GM12878 (cell line): ENCODE measurements around the gene CCDC191. TPM values are rescaled to one million over a fixed set of nuclear protein-coding genes. Genes with fewer than 3 reads are reported as not detected.

Experiments
- ATAC-seq: fragments of 200-7000 bp; cut with Tn5 transposase; 3 replicates; pipeline ENCODE4 v1.9.1; 2020; ENCODE audit warnings: mild to moderate bottlenecking, moderate library complexity
- BruUV-seq: library from RNA; stranded (reverse); fragments of 400-500 nt; replicated peaks from 2 replicates; lab custom pipeline; 2021; lab: Mats Ljungman, UMichigan
- CTCF ChIA-PET: fragments of 300-600 bp; sonication (Branson Sonifier 250); formaldehyde crosslinking; extraction: SDS; loops from one replicate; lab custom pipeline; 2021; ENCODE audit warnings: inconsistent platforms; lab: Yijun Ruan, JAX
- POLR2A ChIA-PET: fragments of 350-600 bp; formaldehyde crosslinking; extraction: SDS; loops from one replicate; lab custom pipeline; 2021; ENCODE audit warnings: inconsistent platforms; lab: Charles Lee
- RAD21 ChIA-PET: fragments of 300-600 bp; sonication (Branson Sonifier 250); formaldehyde crosslinking; loops from one replicate; lab custom pipeline; 2023; ENCODE audit warnings: antibody characterized with exemption; ENCODE audit not compliant: unreplicated experiment; lab: Charles Lee
- SMC1A ChIA-PET: fragments of 300-600 bp; sonication (Branson Sonifier 250); formaldehyde crosslinking; loops from one replicate; lab custom pipeline; 2023; ENCODE audit not compliant: unreplicated experiment, uncharacterized antibody; lab: Charles Lee
- DNase-seq: peaks from one replicate; pipeline ENCODE4 v3.0.0-alpha.2; 2011; ENCODE audit warnings: low read depth, low spot score
- FAIRE-seq: peaks from 3 replicates; lab custom pipeline; 2011; peaks lifted over from hg19 to GRCh38; lab: Jason Lieb, UNC
- H2AFZ ChIP-seq: 2 replicates; pipeline ENCODE4 v1.6.0; 2011; ENCODE audit warnings: low read depth, low read length, control low read depth; ENCODE audit not compliant: control insufficient read depth
- H3K27ac ChIP-seq: 2 replicates; pipeline ENCODE4 v1.5.1; 2011; ENCODE audit warnings: control low read depth; ENCODE audit not compliant: control insufficient read depth, insufficient read depth
- H3K27me3 ChIP-seq, 2 experiments: replicated peaks in 1 of 2; 2 replicates each; pipeline versions ENCODE4 v1.6.0 to v1.6.1; 2011; ENCODE audit warnings: low read length in 1 of 2; ENCODE audit not compliant: control insufficient read depth in 2 of 2, insufficient read depth in 2 of 2
- H3K36me3 ChIP-seq, 2 experiments: 2 replicates each; pipeline ENCODE4 v1.5.1; 2011; ENCODE audit warnings: low read length in 1 of 2; ENCODE audit not compliant: control insufficient read depth in 2 of 2, insufficient read depth in 2 of 2
- H3K4me1 ChIP-seq: 2 replicates; pipeline ENCODE4 v1.6.1; 2011; ENCODE audit warnings: mild to moderate bottlenecking, low read length, moderate library complexity, mixed read lengths; ENCODE audit not compliant: control insufficient read depth, insufficient read depth
- H3K4me2 ChIP-seq: 2 replicates; pipeline ENCODE4 v1.6.0; 2011; ENCODE audit warnings: control low read depth; ENCODE audit not compliant: control insufficient read depth, insufficient read depth
- H3K4me3 ChIP-seq: fragments of 200-600 bp; sonication (generic); 2 replicates; pipeline ENCODE4 v1.5.1; 2016
- H3K79me2 ChIP-seq: 2 replicates; pipeline ENCODE4 v1.6.0; 2011; ENCODE audit warnings: low read length; ENCODE audit not compliant: control insufficient read depth, insufficient read depth
- H3K9ac ChIP-seq: 2 replicates; pipeline ENCODE4 v1.8.0; 2011; ENCODE audit warnings: low read length, control low read depth, mixed read lengths; ENCODE audit not compliant: control insufficient read depth, insufficient read depth
- H3K9me3 ChIP-seq: replicated peaks from 3 replicates; pipeline ENCODE4 v1.5.1; 2011; ENCODE audit warnings: mild to moderate bottlenecking, low read length; ENCODE audit not compliant: control insufficient read depth, insufficient read depth
- H4K20me1 ChIP-seq: 2 replicates; pipeline ENCODE4 v1.6.0; 2011; ENCODE audit not compliant: control insufficient read depth, insufficient read depth
- CHD2 ChIP-seq: IDR thresholded peaks from 2 replicates; pipeline ENCODE4 v1.6.1; 2011; ENCODE audit warnings: low read depth, low read length, improper control_type of control experiment, borderline replicate concordance
- CREB1 ChIP-seq: IDR thresholded peaks from 2 replicates; pipeline ENCODE4 v1.6.1; 2012; ENCODE audit warnings: low read depth, mild to moderate bottlenecking, inconsistent platforms
- CTCF ChIP-seq, 3 experiments: IDR thresholded peaks in 2 of 3; conservative IDR thresholded peaks in 1 of 3; 2 replicates each; pipeline ENCODE4 v1.5.1; 2011; ENCODE audit warnings: low read depth in 3 of 3, low read length in 3 of 3, mild to moderate bottlenecking in 3 of 3, control low read depth in 2 of 3, moderate library complexity in 2 of 3, inconsistent platforms in 1 of 3, mixed read lengths in 1 of 3; ENCODE audit not compliant: control insufficient read depth in 2 of 3, insufficient read depth in 1 of 3; ENCODE audit errors: extremely low read depth in 1 of 3
- ELK1 ChIP-seq: IDR thresholded peaks from 2 replicates; pipeline ENCODE4 v1.6.1; 2012; ENCODE audit warnings: low read depth, low read length, improper control_type of control experiment
- HDAC6 ChIP-seq: fragments of 200-600 bp; sonication (generic); IDR thresholded peaks from one replicate; pipeline ENCODE4 v1.8.0; 2017; ENCODE audit warnings: antibody characterized with exemption; ENCODE audit not compliant: unreplicated experiment
- HSF1 ChIP-seq: fragments of 150-350 bp; IDR thresholded peaks from 2 replicates; pipeline ENCODE4 v1.6.1; 2014; ENCODE audit warnings: mild to moderate bottlenecking, low read depth, low read length
- JUNB ChIP-seq: IDR thresholded peaks from 2 replicates; pipeline ENCODE4 v1.6.1; 2016; ENCODE audit warnings: antibody characterized with exemption, mild to moderate bottlenecking
- KLF5 ChIP-seq: fragments of 450-650 bp; IDR thresholded peaks from 2 replicates; pipeline ENCODE4 v1.6.1; 2014; ENCODE audit warnings: mild to moderate bottlenecking; ENCODE audit not compliant: partially characterized antibody
- MTA3 ChIP-seq: IDR thresholded peaks from 2 replicates; pipeline ENCODE4 v1.6.1; 2012; ENCODE audit warnings: low read length, inconsistent platforms, borderline replicate concordance
- NFIC ChIP-seq: IDR thresholded peaks from 2 replicates; pipeline ENCODE4 v1.6.1; 2012; ENCODE audit warnings: low read depth, mild to moderate bottlenecking, inconsistent platforms, low read length, moderate library complexity
- PAX8 ChIP-seq: fragments of 450-650 bp; IDR thresholded peaks from 2 replicates; pipeline ENCODE4 v1.6.1; 2017; ENCODE audit warnings: mild to moderate bottlenecking, moderate library complexity
- PML ChIP-seq: IDR thresholded peaks from 2 replicates; pipeline ENCODE4 v1.6.1; 2012; ENCODE audit warnings: low read length, inconsistent platforms
- POLR2A ChIP-seq: IDR thresholded peaks from 2 replicates; pipeline ENCODE4 v1.6.1; 2011; ENCODE audit warnings: low read depth, mild to moderate bottlenecking, low read length
- RAD21 ChIP-seq: IDR thresholded peaks from 2 replicates; pipeline ENCODE4 v1.6.1; 2011; ENCODE audit warnings: mild to moderate bottlenecking, low read depth, low read length, moderate library complexity; ENCODE audit not compliant: insufficient read depth
- STAT3 ChIP-seq: IDR thresholded peaks from 2 replicates; pipeline ENCODE4 v1.6.1; 2011; ENCODE audit warnings: low read depth, low read length, improper control_type of control experiment
- SUPT20H ChIP-seq: IDR thresholded peaks from 2 replicates; pipeline ENCODE4 v1.6.1; 2011; ENCODE audit warnings: low read depth, mild to moderate bottlenecking, low read length, moderate library complexity, borderline replicate concordance; ENCODE audit not compliant: control insufficient read depth
- TAF1 ChIP-seq: IDR thresholded peaks from 2 replicates; pipeline ENCODE4 v1.6.1; 2011; ENCODE audit warnings: mild to moderate bottlenecking, low read depth, low read length, borderline replicate concordance
- ZBED1 ChIP-seq: IDR thresholded peaks from 2 replicates; pipeline ENCODE4 v1.6.1; 2016; ENCODE audit warnings: borderline replicate concordance
- WGBS: methylation state at CpG from one replicate; pipeline ENCODE4 v1.1.6; 2016; ENCODE audit warnings: low lambda C conversion rate; ENCODE audit not compliant: insufficient replicate concordance, insufficient coverage; ENCODE audit errors: missing lambda C conversion rate; 5-methylcytosine and 5-hydroxymethylcytosine counted together
- in situ Hi-C: fragments of 300-500 bp; cut with MboI; formaldehyde crosslinking; loops from 9 replicates; pipeline ENCODE4 v1.14.3; 2018; ENCODE audit warnings: mixed read lengths
- intact Hi-C: fragments of 100-400 bp; cut with micrococcal nuclease; formaldehyde crosslinking; loops from one replicate; pipeline ENCODE4 v1.14.2; 2022; ENCODE audit not compliant: unreplicated experiment
- polyA plus RNA-seq, 11 experiments: library from polyadenylated mRNA; depleted of rRNA in 4 of 11; unstranded in 6 of 11; stranded (reverse) in 5 of 11; fragments of >200 nt; fragmentation: Nextera tagmentation in 4 of 11; fragmentation: Illumina TruSeq in 1 of 11; extraction: Ambion mirVana in 4 of 11; extraction: Trizol in 1 of 11; gene quantifications; 1 replicate in 1 of 11; 2 replicates in 10 of 11; pipeline versions ENCODE4 v1.2.1 to v1.2.3, GENCODE V29; 2011 to 2016; ENCODE audit warnings: inconsistent platforms in 2 of 11, missing spikeins in 2 of 11, low read depth in 1 of 11
- total RNA-seq, 4 experiments: library from RNA; depleted of rRNA in 3 of 4; stranded (reverse); fragments of >200 nt in 3 of 4; fragmentation: Illumina TruSeq in 1 of 4; extraction: Trizol in 1 of 4; gene quantifications; 2 replicates each; pipeline versions ENCODE4 v1.2.1 to v1.2.3, GENCODE V29; 2013 to 2021

The CCDC191 gene
- total and polyA plus RNA-seq, 10 of the 15 experiments (the other 5 are each of a cell fraction or from before 2014, with no cell fraction given) = 1.2 to 2.9 (median 1.7) TPM

GRCh38 chr3:113953677-113954076 is 102.6 kb downstream of the CCDC191 start:
- H3K4me2 ChIP-seq = no peak overlapping the region
- H3K4me1 ChIP-seq = no peaks in the 10 kb centered on the region
- no peak overlapping the region for H2AFZ ChIP-seq
- TF ChIP-seq CHD2 = no peak
- TF ChIP-seq KLF5 = no peak
- TF ChIP-seq PAX8 = no peak
- no peak for TF ChIP-seq POLR2A
- no peak for TF ChIP-seq CREB1
- no peak for TF ChIP-seq ZBED1
- TF ChIP-seq ELK1 = no peak
- TF ChIP-seq SUPT20H = no peak
- TF ChIP-seq JUNB = no peak
- TF ChIP-seq RAD21 = no peak
- no peak for TF ChIP-seq MTA3
- no peak for TF ChIP-seq TAF1
- no peak for TF ChIP-seq CTCF (IDR thresholded peaks at IDR 0.05 in 2 of 3, conservative IDR thresholded peaks at IDR 0.05 in 1 of 3; ENCODE audit: control insufficient read depth in 2 of 3, extremely low read depth in 1 of 3, insufficient read depth in 1 of 3, low read depth in 3 of 3, low read length in 3 of 3)
- TF ChIP-seq STAT3 = no peak
- TF ChIP-seq NFIC = no peak
- TF ChIP-seq HSF1 = no peak
- TF ChIP-seq HDAC6 = no peak
- no peak for TF ChIP-seq PML
- ChIA-PET RAD21 (no interaction called here), SMC1A (no interaction called here), POLR2A (no interaction called here), CTCF (no interaction called here)
- H3K9ac ChIP-seq = no peak overlapping the region
- intact Hi-C loops (no loop called here), in situ Hi-C loops (no loop called here)
- no peaks in the 10 kb centered on the region for H4K20me1 ChIP-seq
- H3K27ac ChIP-seq = no peak overlapping the region
- no peaks in the 10 kb centered on the region for H3K9me3 ChIP-seq
- no peak overlapping the region for H3K4me3 ChIP-seq
- H3K36me3 ChIP-seq = no peaks in the 10 kb centered on the region
- no peaks in the 10 kb centered on the region for H3K27me3 ChIP-seq
- no peak for DNase-seq
- FAIRE-seq = no peak
- no peak for ATAC-seq
- BruUV-seq = no TSS peak
- 84% methylated on average over 7 of the region's 7 CpGs for whole genome bisulfite sequencing
- no peaks in the 10 kb centered on the region for H3K79me2 ChIP-seq
